IMR-90 (cell line): ENCODE data around the gene UNC93A. TPM values are rescaled to one million over a fixed set of nuclear protein-coding genes. Genes with fewer than 3 reads are reported as not detected.

ENCODE experiments used
- ATAC-seq: fragments of 200-7000 bp; cut with Tn5 transposase; 2 replicates; pipeline ENCODE4 v1.9.1; 2020; ENCODE audit warnings: low read depth, mild to moderate bottlenecking, moderate library complexity
- BruUV-seq: library from RNA; stranded (reverse); fragments of 400-500 nt; replicated peaks from 2 replicates; lab custom pipeline; 2021; lab: Mats Ljungman, UMichigan
- CTCF ChIA-PET: fragments of 300-600 bp; formaldehyde crosslinking; extraction: SDS; loops from one replicate; lab custom pipeline; 2021; ENCODE audit warnings: antibody characterized with exemption; lab: Yijun Ruan, JAX
- POLR2A ChIA-PET: fragments of 300-600 bp; sonication (Branson Sonifier 250); formaldehyde crosslinking; loops from one replicate; lab custom pipeline; 2022; ENCODE audit warnings: antibody characterized with exemption; ENCODE audit not compliant: unreplicated experiment; lab: Charles Lee
- DNase-seq: peaks from one replicate; pipeline ENCODE4 v3.0.0; 2013
- H2AFZ ChIP-seq: replicated peaks from 2 replicates; pipeline ENCODE3; 2013; ENCODE audit warnings: low read length, mild to moderate bottlenecking; ENCODE audit not compliant: poor library complexity
- H2AK5ac ChIP-seq: 2 replicates; pipeline ENCODE4 v1.6.1; 2013; ENCODE audit warnings: low read depth, low read length, inconsistent platforms
- H2AK9ac ChIP-seq: replicated peaks from 2 replicates; pipeline ENCODE3; 2013; ENCODE audit warnings: mild to moderate bottlenecking, low read depth, low read length, moderate library complexity; ENCODE audit not compliant: poor library complexity
- H2BK120ac ChIP-seq: 2 replicates; pipeline ENCODE4 v1.6.1; 2013; ENCODE audit warnings: low read depth, low read length, inconsistent platforms
- H2BK15ac ChIP-seq: 3 replicates; pipeline ENCODE4 v1.6.1; 2013; ENCODE audit warnings: low read depth, low read length, inconsistent platforms
- H2BK20ac ChIP-seq: 2 replicates; pipeline ENCODE4 v1.6.1; 2013; ENCODE audit warnings: low read depth, mild to moderate bottlenecking, inconsistent platforms, low read length, moderate library complexity
- H2BK5ac ChIP-seq: 2 replicates; pipeline ENCODE4 v1.6.1; 2013; ENCODE audit warnings: mild to moderate bottlenecking, low read depth, low read length, inconsistent platforms; ENCODE audit not compliant: poor library complexity, severe bottlenecking
- H3K14ac ChIP-seq: replicated peaks from 2 replicates; pipeline ENCODE4 v1.6.1; 2013; ENCODE audit warnings: low read depth, low read length, inconsistent platforms
- H3K18ac ChIP-seq: 2 replicates; pipeline ENCODE4 v1.6.1; 2013; ENCODE audit warnings: low read depth, low read length, control low read depth
- H3K23ac ChIP-seq: 2 replicates; pipeline ENCODE4 v1.6.1; 2013; ENCODE audit warnings: low read depth, low read length, inconsistent platforms
- H3K27ac ChIP-seq: 2 replicates; pipeline ENCODE4 v1.5.1; 2013; ENCODE audit warnings: mild to moderate bottlenecking, control low read depth, low read length; ENCODE audit not compliant: insufficient read depth
- H3K27me3 ChIP-seq: 2 replicates; pipeline ENCODE4 v1.6.1; 2013; ENCODE audit warnings: low read length; ENCODE audit not compliant: control insufficient read depth, insufficient read depth
- H3K36me3 ChIP-seq: 2 replicates; pipeline ENCODE4 v1.6.1; 2013; ENCODE audit warnings: low read length, mixed read lengths; ENCODE audit not compliant: control insufficient read depth, insufficient read depth
- H3K4ac ChIP-seq: 2 replicates; pipeline ENCODE4 v1.6.1; 2013; ENCODE audit warnings: low read depth, low read length, inconsistent platforms
- H3K4me1 ChIP-seq: 2 replicates; pipeline ENCODE4 v1.6.1; 2013; ENCODE audit warnings: low read length, mixed read lengths; ENCODE audit not compliant: control insufficient read depth, insufficient read depth
- H3K4me2 ChIP-seq: 2 replicates; pipeline ENCODE4 v1.6.1; 2013; ENCODE audit warnings: low read depth, mild to moderate bottlenecking, control low read depth, low read length, moderate library complexity
- H3K4me3 ChIP-seq: 2 replicates; pipeline ENCODE4 v1.5.1; 2013; ENCODE audit warnings: low read depth, mild to moderate bottlenecking, control low read depth, low read length, moderate library complexity; ENCODE audit not compliant: insufficient read depth
- H3K56ac ChIP-seq: 2 replicates; pipeline ENCODE4 v1.6.1; 2013; ENCODE audit warnings: low read length, inconsistent platforms; ENCODE audit not compliant: insufficient read depth; ENCODE audit errors: extremely low read depth
- H3K79me1 ChIP-seq, 2 experiments: 2 replicates each; pipeline ENCODE4 v1.6.1; 2013; ENCODE audit warnings: low read length in 2 of 2, inconsistent platforms in 1 of 2, low read depth in 1 of 2
- H3K9ac ChIP-seq: 2 replicates; pipeline ENCODE4 v1.6.1; 2013; ENCODE audit warnings: low read depth, low read length, control low read depth
- H3K9me1 ChIP-seq: 2 replicates; pipeline ENCODE4 v1.6.1; 2013; ENCODE audit warnings: low read length, inconsistent platforms; ENCODE audit not compliant: insufficient read depth
- H3K9me3 ChIP-seq: 2 replicates; pipeline ENCODE4 v1.6.1; 2013; ENCODE audit warnings: low read length; ENCODE audit not compliant: control insufficient read depth, insufficient read depth
- H4K20me1 ChIP-seq: 2 replicates; pipeline ENCODE4 v1.6.1; 2013; ENCODE audit warnings: low read length, inconsistent platforms; ENCODE audit not compliant: insufficient read depth
- H4K5ac ChIP-seq: 2 replicates; pipeline ENCODE4 v1.6.1; 2013; ENCODE audit warnings: mild to moderate bottlenecking, low read depth, low read length, control low read depth
- H4K8ac ChIP-seq, 2 experiments: 2 replicates each; pipeline ENCODE4 v1.6.1; 2013; ENCODE audit warnings: low read depth in 2 of 2, low read length in 2 of 2, control low read depth in 1 of 2, inconsistent platforms in 1 of 2
- H4K91ac ChIP-seq: 2 replicates; pipeline ENCODE4 v1.6.1; 2013; ENCODE audit warnings: low read depth, low read length, inconsistent platforms; ENCODE audit not compliant: insufficient read depth
- BHLHE40 ChIP-seq: fragments of 150-350 bp; IDR thresholded peaks from 2 replicates; pipeline ENCODE4 v1.6.1; 2016; ENCODE audit warnings: mild to moderate bottlenecking, low read depth, low read length
- CEBPB ChIP-seq: IDR thresholded peaks from 2 replicates; pipeline ENCODE4 v1.6.1; 2012; ENCODE audit warnings: low read depth, low read length, improper control_type of control experiment
- CHD1 ChIP-seq: IDR thresholded peaks from 2 replicates; pipeline ENCODE4 v1.6.1; 2012; ENCODE audit warnings: low read depth, low read length, improper control_type of control experiment
- CTCF ChIP-seq: conservative IDR thresholded peaks from 2 replicates; pipeline ENCODE4 v1.5.1; 2012; ENCODE audit warnings: mild to moderate bottlenecking, low read depth, low read length, improper control_type of control experiment
- ELK1 ChIP-seq: fragments of 150-350 bp; IDR thresholded peaks from 2 replicates; pipeline ENCODE4 v1.6.1; 2016; ENCODE audit warnings: low read depth, mild to moderate bottlenecking, low read length, moderate library complexity, borderline replicate concordance
- FOS ChIP-seq: fragments of 150-350 bp; IDR thresholded peaks from 2 replicates; pipeline ENCODE4 v1.6.1; 2016; ENCODE audit warnings: low read depth, low read length
- MAFK ChIP-seq: IDR thresholded peaks from 2 replicates; pipeline ENCODE4 v1.6.1; 2012; ENCODE audit warnings: low read depth, low read length, improper control_type of control experiment
- MAZ ChIP-seq: IDR thresholded peaks from 2 replicates; pipeline ENCODE4 v1.6.1; 2012; ENCODE audit warnings: low read depth, mild to moderate bottlenecking, low read length, improper control_type of control experiment, moderate library complexity, borderline replicate concordance
- MXI1 ChIP-seq: IDR thresholded peaks from 2 replicates; pipeline ENCODE4 v1.6.1; 2012; ENCODE audit warnings: low read depth, mild to moderate bottlenecking, low read length, moderate library complexity, borderline replicate concordance
- NFE2L2 ChIP-seq: fragments of 150-350 bp; IDR thresholded peaks from 2 replicates; pipeline ENCODE4 v1.6.1; 2016; ENCODE audit warnings: low read depth, mild to moderate bottlenecking, low read length
- POLR2A ChIP-seq: IDR thresholded peaks from 2 replicates; pipeline ENCODE4 v1.6.1; 2012; ENCODE audit warnings: mild to moderate bottlenecking, low read depth, low read length
- RAD21 ChIP-seq: IDR thresholded peaks from 2 replicates; pipeline ENCODE4 v1.6.1; 2012; ENCODE audit warnings: low read length, improper control_type of control experiment
- RCOR1 ChIP-seq: IDR thresholded peaks from 2 replicates; pipeline ENCODE4 v1.6.1; 2012; ENCODE audit warnings: mild to moderate bottlenecking, low read length, improper control_type of control experiment; ENCODE audit not compliant: insufficient replicate concordance
- RFX5 ChIP-seq: IDR thresholded peaks from 2 replicates; pipeline ENCODE4 v1.8.0; 2012; ENCODE audit warnings: low read depth, mild to moderate bottlenecking, low read length, moderate library complexity
- SMC3 ChIP-seq: fragments of 150-350 bp; IDR thresholded peaks from 2 replicates; pipeline ENCODE4 v1.6.1; 2016; ENCODE audit warnings: low read depth, mild to moderate bottlenecking, antibody characterized with exemption, low read length, moderate library complexity
- WGBS, 2 experiments: methylation state at CpG; one replicate each; pipeline versions ENCODE4 v1.1.5 to v1.1.7; 2013; ENCODE audit warnings: missing lambda C conversion rate in 2 of 2; ENCODE audit not compliant: insufficient read length in 1 of 2; ENCODE audit errors: extremely low coverage in 2 of 2; 5-methylcytosine and 5-hydroxymethylcytosine counted together
- dilution Hi-C: fragments of 300-500 bp; cut with HindIII; formaldehyde crosslinking; loops from one replicate; pipeline ENCODE4 v1.14.3; 2018; ENCODE audit warnings: low sequenced_read_pairs; ENCODE audit not compliant: unreplicated experiment
- in situ Hi-C: fragments of 300-500 bp; cut with MboI; formaldehyde crosslinking; loops from 3 replicates; pipeline ENCODE4 v1.14.3; 2019; ENCODE audit warnings: low sequenced_read_pairs, inconsistent platforms, mixed read lengths
- intact Hi-C: fragments of 100-400 bp; cut with micrococcal nuclease; formaldehyde crosslinking; loops from 2 replicates; pipeline ENCODE4 v1.10.0; 2022
- polyA plus RNA-seq, 3 experiments: library from polyadenylated mRNA; depleted of rRNA; stranded (reverse); fragments of >200 nt; gene quantifications; 2 replicates each; pipeline ENCODE4 v1.2.3, GENCODE V29; 2012; ENCODE audit warnings: low replicate concordance in 1 of 3
- total RNA-seq: library from RNA; depleted of rRNA; stranded (reverse); fragments of >200 nt; gene quantifications from 2 replicates; pipeline ENCODE4 v1.2.3, GENCODE V29; 2012
- TF ChIP-seq, protein P1 (sequence below): fragments of 150-350 bp; IDR thresholded peaks from 2 replicates; pipeline ENCODE4 v1.6.1; 2017; ENCODE audit warnings: mild to moderate bottlenecking, antibody characterized with exemption, low read length, low read depth

UNC93A gene
- total and polyA plus RNA-seq, 2 of the 4 experiments (the other 2 are of a cell fraction): not detected

- CTCF ChIA-PET: no interaction called here
These were observed 14.7 kb downstream of the UNC93A start for GRCh38 chr6:167305796-167306195.

More at GRCh38 chr6:167305796-167306195, 14.7 kb downstream of the UNC93A start:
- Histone ChIP-seq H3K4me2 (no peak overlapping the region), H2AK9ac (no peak overlapping the region), H2AFZ (no peak overlapping the region), H2BK20ac (no peak overlapping the region), H3K56ac (no peak overlapping the region), H3K79me1 (no peaks in the 10 kb centered on the region), H3K4me1 (no peaks in the 10 kb centered on the region), H4K20me1 (no peaks in the 10 kb centered on the region), H2AK5ac (no peak overlapping the region), H3K9ac (no peak overlapping the region), H3K9me1 (no peaks in the 10 kb centered on the region), H4K91ac (no peak overlapping the region), H3K14ac (no peak overlapping the region), H3K9me3 (peaks cover 43% of the 10 kb centered on the region), H2BK5ac (no peak overlapping the region), H3K4me3 (no peak overlapping the region), H3K23ac (no peak overlapping the region), H3K27me3 (no peaks in the 10 kb centered on the region), H4K5ac (no peak overlapping the region), H3K4ac (no peak overlapping the region), H2BK120ac (no peak overlapping the region), H3K18ac (no peak overlapping the region), H4K8ac (no peak overlapping the region), H3K27ac (no peak overlapping the region), H2BK15ac (no peak overlapping the region), H3K36me3 (no peaks in the 10 kb centered on the region)
- ATAC-seq: no peak
- TF ChIP-seq, protein P1, sequence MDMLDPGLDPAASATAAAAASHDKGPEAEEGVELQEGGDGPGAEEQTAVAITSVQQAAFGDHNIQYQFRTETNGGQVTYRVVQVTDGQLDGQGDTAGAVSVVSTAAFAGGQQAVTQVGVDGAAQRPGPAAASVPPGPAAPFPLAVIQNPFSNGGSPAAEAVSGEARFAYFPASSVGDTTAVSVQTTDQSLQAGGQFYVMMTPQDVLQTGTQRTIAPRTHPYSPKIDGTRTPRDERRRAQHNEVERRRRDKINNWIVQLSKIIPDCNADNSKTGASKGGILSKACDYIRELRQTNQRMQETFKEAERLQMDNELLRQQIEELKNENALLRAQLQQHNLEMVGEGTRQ: no peak
- TF ChIP-seq ELK1 (no peak), RCOR1 (no peak), MXI1 (no peak), RFX5 (no peak), MAZ (no peak), CHD1 (no peak), BHLHE40 (no peak), MAFK (no peak), RAD21 (no peak), NFE2L2 (no peak), CEBPB (no peak), POLR2A (no peak), FOS (no peak), CTCF (no peak), SMC3 (no peak)
- no peak for DNase-seq
- intact Hi-C loops: no loop called here
- WGBS, 2 experiments: no CpG with 5 or more reads among the region's 18 CpGs
- dilution Hi-C loops: no loop called here
- no TSS peak for BruUV-seq
- POLR2A ChIA-PET: no interaction called here
- in situ Hi-C loops: no loop called here
